ENCODE data around the gene MRPL49. TPM values are rescaled to one million over a fixed set of nuclear protein-coding genes. Genes with fewer than 3 reads are reported as not detected.

MRPL49 gene
- total and polyA plus RNA-seq, 9 of the 15 experiments (the other 6 are each of a cell fraction or from before 2014, with no cell fraction given): 74.3 to 132 (median 91.2) TPM

- no peaks in the 10 kb centered on the region; a peak in 1 of 5 replicates for H3K27me3 ChIP-seq (ENCODE audit: control insufficient read depth in 2 of 2, insufficient read depth in 2 of 2, low read length in 2 of 2)
- ATAC-seq (no peak; the same call in 2 of the 3 replicates), DNase-seq (ENCODE audit: extremely low read depth in 1 of 4, low spot score in 3 of 4) (no peak), FAIRE-seq (no peak)
- intact Hi-C loops (cut with micrococcal nuclease): loop anchor here (1.0 kb wide), 1 partner anchor 65 kb away; the partner anchor contains the start of gene ARL2
- TF ChIP-seq YY1 (IDR thresholded peaks at IDR 0.05; ENCODE audit: borderline replicate concordance in 1 of 3, control insufficient read depth in 1 of 3, extremely low read depth in 1 of 3, insufficient read depth in 3 of 3, insufficient read length in 1 of 3, insufficient replicate concordance in 2 of 3, low read depth in 1 of 3, low read length in 2 of 3): peak; percentile 54 to 89 (median 67)
- TF ChIP-seq RBFOX2 (IDR thresholded peaks at IDR 0.05; ENCODE audit: low read depth, low read length): peak; percentile 39
- TF ChIP-seq ZFX (CRISPR knock-in tag; IDR thresholded peaks at IDR 0.05): 0 out of 2 replicates have a peak, but pooled peaks have one; percentile 7
- TF ChIP-seq ARID1B (IDR thresholded peaks at IDR 0.05): no peak
- in situ Hi-C loops (cut with MboI): no loop called here
- CTCF ChIA-PET (ENCODE audit: low intra/inter-chr PET ratio): interaction anchor here (1.6 to 3.0 kb wide), 2 partner anchors 65 to 232 kb away, joined by 5 to 18 read pairs; partner anchors contain the start of gene ARL2
- no peaks in the 10 kb centered on the region for H3K9me3 ChIP-seq (replicated peaks; ENCODE audit: control insufficient read depth, insufficient read depth, low read depth, low read length)
- peaks cover 20 to 23% of the 10 kb centered on the region in 2 experiments; a peak in 4 of 5 replicates for H3K4me1 ChIP-seq (replicated peaks in 1 of 2; ENCODE audit: control insufficient read depth in 2 of 2, insufficient read depth in 2 of 2, low read length in 2 of 2)
- H3K9me1 ChIP-seq (ENCODE audit: control insufficient read depth, insufficient read depth, low read length): no peaks in the 10 kb centered on the region
- H3K4me2 ChIP-seq (ENCODE audit: insufficient read depth, low read length): no peak overlapping the region
- H3K36me3 ChIP-seq (ENCODE audit: control insufficient read depth, insufficient read depth, low read length): peaks cover 74% of the 10 kb centered on the region
- no peak overlapping the region for H2AFZ ChIP-seq (ENCODE audit: low read depth, low read length)
- H3K9ac ChIP-seq (ENCODE audit: insufficient read depth in 1 of 2, low read depth in 2 of 2, low read length in 2 of 2): peak overlapping the region in 1 of 2 experiments; percentile 59; a peak in 3 of 4 replicates
- H3K4me3 ChIP-seq: no peak overlapping the region
- peaks cover 6% of the 10 kb centered on the region; the same call in 1 of the 2 replicates for H4K20me1 ChIP-seq (replicated peaks; ENCODE audit: control insufficient read depth, insufficient read depth, low read length)
- no TSS peak for BruUV-seq (replicated peaks)
- POLR2A ChIA-PET: interaction anchor here (0.9 to 2.0 kb wide), 6 partner anchors 9 to 31 kb away, joined by 3 to 5 read pairs (median 3); no protein-coding TSS in a partner anchor
- H3K79me2 ChIP-seq (ENCODE audit: control insufficient read depth, insufficient read depth, low read length): peaks cover 60% of the 10 kb centered on the region
- peak overlapping the region; percentile 16; the same call in 1 of the 3 replicates for H3K27ac ChIP-seq (ENCODE audit: extremely low read depth, low read depth, low read length)
- WGBS (ENCODE audit: insufficient coverage, low coverage, missing lambda C conversion rate): 78% methylated on average over 8 of the region's 9 CpGs
Measured at GRCh38 chr11:65078786-65079342, 43.3 kb upstream of the MRPL49 start.
